DLD1 (cell line): ENCODE data around the gene SEC14L1.
"Not testable (repeated sequence)": the region's sequence is repeated elsewhere in the genome, so short reads cannot be mapped to it uniquely, and the experiment has no call there.

Experiments used
- in situ Hi-C: cut with HindIII; loops from 2 replicates; pipeline ENCODE4 v1.10.0; 2017; ENCODE audit warnings: low sequenced_read_pairs

Gene SEC14L1

DNA sequence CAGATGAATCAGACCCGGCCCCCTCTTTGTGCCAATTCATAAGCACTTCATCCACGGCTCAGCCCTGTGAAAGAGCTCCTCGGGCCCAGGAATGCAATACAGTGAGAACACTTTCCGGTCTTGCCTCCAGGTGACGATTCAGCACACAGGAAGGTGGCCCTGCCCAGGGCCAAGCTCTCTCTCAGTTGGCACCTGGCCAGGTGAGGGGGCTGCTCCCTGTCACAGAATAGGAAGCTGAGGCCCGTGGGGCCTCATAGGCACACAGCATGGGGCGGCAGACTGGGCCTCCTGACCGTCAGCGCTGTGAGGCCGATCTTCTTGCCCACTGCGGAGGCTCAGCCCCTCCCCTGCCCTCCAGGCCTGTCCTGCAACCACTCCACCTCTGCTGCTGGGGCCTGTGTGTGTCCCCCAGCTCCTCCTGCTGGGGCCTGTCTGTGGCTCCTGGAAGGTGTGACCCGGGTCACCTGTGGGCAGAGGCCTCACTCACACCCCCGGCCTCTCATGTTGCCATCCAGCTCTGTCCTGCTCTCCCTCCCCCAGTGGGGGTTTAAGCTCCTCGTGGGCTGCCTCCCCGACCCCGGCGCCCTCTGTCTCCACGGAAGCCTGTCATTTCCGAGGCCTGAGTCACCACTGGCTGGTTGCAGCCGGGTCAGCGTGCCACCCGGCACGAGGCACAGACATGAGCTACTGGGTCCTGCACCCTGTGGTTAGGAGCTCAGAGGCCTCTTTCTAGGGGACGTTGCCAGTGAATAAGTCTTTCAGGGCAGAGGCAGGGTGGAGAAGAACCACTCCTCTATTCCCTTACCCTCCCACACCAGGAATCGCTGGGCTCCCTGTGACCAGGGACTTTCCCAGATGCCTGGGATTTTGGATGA is 114.4 kb downstream of the SEC14L1 start:
- in situ Hi-C loops = no loop called here

- in situ Hi-C loops = not testable (repeated sequence)
These were observed 115.2 kb downstream of the SEC14L1 start for GRCh38 chr17:77255970-77256369.

DNA sequence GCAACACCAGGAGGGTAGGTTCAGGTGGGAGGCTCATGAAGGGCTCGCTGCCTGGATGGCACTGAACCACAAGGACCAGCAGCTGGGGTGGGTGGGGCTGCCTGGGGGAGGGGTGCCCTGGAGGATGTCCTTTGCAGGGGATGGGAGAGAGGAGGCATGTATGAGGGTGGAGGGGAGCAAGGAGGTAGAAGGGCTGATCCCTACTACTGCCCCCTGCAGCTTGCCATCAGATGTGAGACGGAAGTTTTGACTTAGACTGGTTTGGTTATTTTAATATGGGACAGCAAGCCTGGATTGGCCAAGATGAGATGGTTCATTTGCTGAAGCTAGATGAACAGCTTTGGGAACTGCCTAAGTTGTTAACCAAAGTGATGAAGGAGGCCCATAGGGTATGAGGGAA is 115.9 kb downstream of the SEC14L1 start:
- in situ Hi-C loops = no loop called here

GRCh38 chr17:77257169-77257568 is 116.4 kb downstream of the SEC14L1 start:
- in situ Hi-C loops = no loop called here

DNA sequence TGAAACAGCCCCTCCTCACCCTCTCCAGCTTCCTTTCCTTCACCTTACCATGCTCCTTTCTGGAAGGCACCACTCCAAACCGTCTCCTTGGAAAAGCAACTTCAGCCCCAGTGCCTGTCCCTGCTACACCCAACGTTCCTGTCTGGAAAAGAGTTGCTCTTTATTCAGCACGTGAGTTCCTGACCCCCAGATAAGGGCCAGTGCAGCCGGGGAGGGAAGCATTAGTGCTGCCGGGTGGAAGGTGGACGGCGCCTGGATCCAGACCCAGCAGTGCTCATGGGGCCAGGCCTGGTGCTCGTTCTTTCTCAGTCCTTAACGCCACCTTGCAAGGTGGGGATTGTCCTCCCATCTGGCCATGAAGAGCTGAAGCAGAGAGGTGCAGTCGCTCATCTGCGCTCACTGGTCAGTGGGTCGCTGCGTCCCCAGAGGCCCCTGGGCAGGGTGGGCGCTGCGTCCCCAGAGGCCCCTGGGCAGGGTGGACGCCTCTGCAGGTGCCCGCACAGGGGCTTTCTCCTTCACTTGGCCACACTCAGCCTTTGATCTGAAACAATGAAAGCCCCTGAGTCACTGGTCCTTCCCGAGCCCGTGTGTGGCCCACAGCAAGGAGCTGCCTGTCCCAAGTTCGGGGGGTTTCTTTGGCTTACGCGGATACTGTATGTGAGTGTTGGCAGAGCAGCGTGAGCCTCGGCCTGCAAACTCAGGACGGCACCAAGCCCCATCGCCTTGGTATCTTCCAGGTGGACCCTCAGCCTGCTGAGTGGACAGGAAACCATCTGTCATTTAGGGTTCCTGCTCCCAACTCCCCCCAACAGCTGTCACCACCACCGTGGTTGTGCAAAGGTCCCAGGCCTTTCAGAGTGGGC is 117.1 kb downstream of the SEC14L1 start:
- in situ Hi-C loops = no loop called here

DNA sequence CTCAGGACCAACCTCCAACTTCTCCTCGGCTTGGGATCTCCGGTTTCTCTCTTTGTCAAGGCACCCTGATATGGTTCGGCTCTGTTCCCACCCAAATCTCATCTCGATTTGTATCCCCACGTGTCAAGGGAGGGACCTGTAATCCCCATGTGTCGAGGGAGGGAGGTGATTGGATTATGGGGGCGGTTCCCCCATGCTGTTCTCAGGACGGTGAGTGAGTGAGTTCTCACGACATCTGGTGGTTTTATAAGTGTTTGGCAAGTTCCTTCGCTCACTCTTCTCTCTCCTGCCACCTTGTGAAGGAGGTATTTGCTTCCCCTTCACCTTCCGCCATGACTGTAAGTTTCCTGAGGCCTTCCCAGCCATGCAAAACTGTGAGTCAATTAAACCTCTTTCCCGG is 117.9 kb downstream of the SEC14L1 start:
- in situ Hi-C loops = no loop called here

GRCh38 chr17:77264617-77265230 is 124.0 kb downstream of the SEC14L1 start:
- in situ Hi-C loops = no loop called here

DNA sequence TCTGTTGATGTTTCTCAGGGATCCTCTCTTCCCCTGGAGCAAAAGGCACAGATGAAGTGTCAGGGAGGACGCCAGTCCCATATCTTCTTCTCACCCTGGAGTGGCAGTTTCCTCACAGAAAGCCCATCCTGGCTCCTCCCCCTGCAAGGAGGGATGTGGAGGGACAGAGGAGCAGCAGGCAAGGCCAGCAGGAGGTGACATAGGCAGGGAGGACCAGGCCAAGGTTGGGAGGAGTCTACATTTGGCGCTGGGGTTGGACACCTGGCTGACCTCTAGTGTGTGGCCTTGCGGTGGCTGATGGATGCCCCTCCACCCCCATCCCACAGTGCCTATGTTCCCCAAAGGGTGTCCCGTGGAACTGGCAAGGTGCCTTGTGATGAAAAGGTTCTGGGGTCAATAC is 125.4 kb downstream of the SEC14L1 start:
- in situ Hi-C loops = no loop called here
